GM12878 (cell line): Measurements from ENCODE around the gene PSMC4. TPM values are rescaled to one million over a fixed set of nuclear protein-coding genes. Genes with fewer than 3 reads are reported as not detected.

ENCODE experiments used
- ATAC-seq: fragments of 200-7000 bp; cut with Tn5 transposase; 3 replicates; pipeline ENCODE4 v1.9.1; 2020; ENCODE audit warnings: mild to moderate bottlenecking, moderate library complexity
- BruUV-seq: library from RNA; stranded (reverse); fragments of 400-500 nt; replicated peaks from 2 replicates; lab custom pipeline; 2021; lab: Mats Ljungman, UMichigan
- CTCF ChIA-PET: fragments of 300-600 bp; sonication (Branson Sonifier 250); formaldehyde crosslinking; extraction: SDS; loops from one replicate; lab custom pipeline; 2021; ENCODE audit warnings: inconsistent platforms; lab: Yijun Ruan, JAX
- POLR2A ChIA-PET: fragments of 350-600 bp; formaldehyde crosslinking; extraction: SDS; loops from one replicate; lab custom pipeline; 2021; ENCODE audit warnings: inconsistent platforms; lab: Charles Lee
- RAD21 ChIA-PET: fragments of 300-600 bp; sonication (Branson Sonifier 250); formaldehyde crosslinking; loops from one replicate; lab custom pipeline; 2023; ENCODE audit warnings: antibody characterized with exemption; ENCODE audit not compliant: unreplicated experiment; lab: Charles Lee
- SMC1A ChIA-PET: fragments of 300-600 bp; sonication (Branson Sonifier 250); formaldehyde crosslinking; loops from one replicate; lab custom pipeline; 2023; ENCODE audit not compliant: unreplicated experiment, uncharacterized antibody; lab: Charles Lee
- DNase-seq: peaks from one replicate; pipeline ENCODE4 v3.0.0-alpha.2; 2011; ENCODE audit warnings: low read depth, low spot score
- FAIRE-seq: peaks from 3 replicates; lab custom pipeline; 2011; peaks lifted over from hg19 to GRCh38; lab: Jason Lieb, UNC
- H2AFZ ChIP-seq: 2 replicates; pipeline ENCODE4 v1.6.0; 2011; ENCODE audit warnings: low read depth, low read length, control low read depth; ENCODE audit not compliant: control insufficient read depth
- H3K27ac ChIP-seq: 2 replicates; pipeline ENCODE4 v1.5.1; 2011; ENCODE audit warnings: control low read depth; ENCODE audit not compliant: control insufficient read depth, insufficient read depth
- H3K27me3 ChIP-seq, 2 experiments: replicated peaks in 1 of 2; 2 replicates each; pipeline versions ENCODE4 v1.6.0 to v1.6.1; 2011; ENCODE audit warnings: low read length in 1 of 2; ENCODE audit not compliant: control insufficient read depth in 2 of 2, insufficient read depth in 2 of 2
- H3K36me3 ChIP-seq, 2 experiments: 2 replicates each; pipeline ENCODE4 v1.5.1; 2011; ENCODE audit warnings: low read length in 1 of 2; ENCODE audit not compliant: control insufficient read depth in 2 of 2, insufficient read depth in 2 of 2
- H3K4me1 ChIP-seq: 2 replicates; pipeline ENCODE4 v1.6.1; 2011; ENCODE audit warnings: mild to moderate bottlenecking, low read length, moderate library complexity, mixed read lengths; ENCODE audit not compliant: control insufficient read depth, insufficient read depth
- H3K4me2 ChIP-seq: 2 replicates; pipeline ENCODE4 v1.6.0; 2011; ENCODE audit warnings: control low read depth; ENCODE audit not compliant: control insufficient read depth, insufficient read depth
- H3K4me3 ChIP-seq: fragments of 200-600 bp; sonication (generic); 2 replicates; pipeline ENCODE4 v1.5.1; 2016
- H3K79me2 ChIP-seq: 2 replicates; pipeline ENCODE4 v1.6.0; 2011; ENCODE audit warnings: low read length; ENCODE audit not compliant: control insufficient read depth, insufficient read depth
- H3K9ac ChIP-seq: 2 replicates; pipeline ENCODE4 v1.8.0; 2011; ENCODE audit warnings: low read length, control low read depth, mixed read lengths; ENCODE audit not compliant: control insufficient read depth, insufficient read depth
- H3K9me3 ChIP-seq: replicated peaks from 3 replicates; pipeline ENCODE4 v1.5.1; 2011; ENCODE audit warnings: mild to moderate bottlenecking, low read length; ENCODE audit not compliant: control insufficient read depth, insufficient read depth
- H4K20me1 ChIP-seq: 2 replicates; pipeline ENCODE4 v1.6.0; 2011; ENCODE audit not compliant: control insufficient read depth, insufficient read depth
- BACH1 ChIP-seq: fragments of 450-650 bp; IDR thresholded peaks from 2 replicates; pipeline ENCODE4 v1.6.1; 2017; ENCODE audit warnings: mild to moderate bottlenecking, borderline replicate concordance
- CBFB ChIP-seq: IDR thresholded peaks from 2 replicates; pipeline ENCODE4 v1.6.1; 2016; ENCODE audit warnings: antibody characterized with exemption, low read depth
- EZH2 ChIP-seq: IDR thresholded peaks from 2 replicates; pipeline ENCODE4 v1.6.1; 2012; ENCODE audit warnings: low read depth, mild to moderate bottlenecking, control low read depth, inconsistent platforms, low read length, borderline replicate concordance; ENCODE audit not compliant: control insufficient read depth
- GATAD2B ChIP-seq: fragments of 450-650 bp; conservative IDR thresholded peaks from 2 replicates; pipeline ENCODE4 v1.6.1; 2017; ENCODE audit warnings: low read depth, mild to moderate bottlenecking, moderate library complexity
- HDGF ChIP-seq: fragments of 450-650 bp; IDR thresholded peaks from 2 replicates; pipeline ENCODE4 v1.6.1; 2016; ENCODE audit warnings: antibody characterized with exemption
- LARP7 ChIP-seq: fragments of 450-650 bp; IDR thresholded peaks from 2 replicates; pipeline ENCODE4 v1.6.1; 2017; ENCODE audit warnings: mild to moderate bottlenecking
- MEF2B ChIP-seq: fragments of 450-650 bp; IDR thresholded peaks from 2 replicates; pipeline ENCODE4 v1.6.1; 2018; ENCODE audit warnings: mild to moderate bottlenecking, moderate library complexity; ENCODE audit not compliant: partially characterized antibody, poor library complexity, severe bottlenecking
- MTA2 ChIP-seq: fragments of 450-650 bp; IDR thresholded peaks from 2 replicates; pipeline ENCODE4 v1.6.1; 2016; ENCODE audit warnings: low read depth, mild to moderate bottlenecking, moderate library complexity
- MYB ChIP-seq: fragments of 150-350 bp; IDR thresholded peaks from 2 replicates; pipeline ENCODE4 v1.6.1; 2014; ENCODE audit warnings: mild to moderate bottlenecking, low read depth, low read length, borderline replicate concordance
- NR2C2 ChIP-seq: IDR thresholded peaks from 2 replicates; pipeline ENCODE4 v1.6.1; 2011; ENCODE audit warnings: borderline replicate concordance, low read depth; ENCODE audit not compliant: control insufficient read depth, insufficient read length
- RELA ChIP-seq: fragments of 450-650 bp; IDR thresholded peaks from 2 replicates; pipeline ENCODE4 v1.8.0; 2014; ENCODE audit warnings: borderline replicate concordance; ENCODE audit not compliant: partially characterized antibody
- SREBF2 ChIP-seq: IDR thresholded peaks from 2 replicates; pipeline ENCODE4 v1.6.1; 2012; ENCODE audit warnings: mild to moderate bottlenecking, low read length
- USF1 ChIP-seq: IDR thresholded peaks from 2 replicates; pipeline ENCODE4 v1.6.1; 2011; ENCODE audit warnings: borderline replicate concordance, low read depth, mild to moderate bottlenecking, moderate library complexity, mixed read lengths, low read length; ENCODE audit not compliant: insufficient read depth; ENCODE audit errors: extremely low read length
- YY1 ChIP-seq: IDR thresholded peaks from 2 replicates; pipeline ENCODE4 v1.6.1; 2011; ENCODE audit warnings: low read depth, mild to moderate bottlenecking, low read length
- ZNF274 ChIP-seq: IDR thresholded peaks from one replicate; pipeline ENCODE4 v1.8.0; 2011; ENCODE audit not compliant: insufficient read length, insufficient read depth
- WGBS: methylation state at CpG from one replicate; pipeline ENCODE4 v1.1.6; 2016; ENCODE audit warnings: low lambda C conversion rate; ENCODE audit not compliant: insufficient replicate concordance, insufficient coverage; ENCODE audit errors: missing lambda C conversion rate; 5-methylcytosine and 5-hydroxymethylcytosine counted together
- in situ Hi-C: fragments of 300-500 bp; cut with MboI; formaldehyde crosslinking; loops from 9 replicates; pipeline ENCODE4 v1.14.3; 2018; ENCODE audit warnings: mixed read lengths
- intact Hi-C: fragments of 100-400 bp; cut with micrococcal nuclease; formaldehyde crosslinking; loops from one replicate; pipeline ENCODE4 v1.14.2; 2022; ENCODE audit not compliant: unreplicated experiment
- polyA plus RNA-seq, 11 experiments: library from polyadenylated mRNA; depleted of rRNA in 4 of 11; unstranded in 6 of 11; stranded (reverse) in 5 of 11; fragments of >200 nt; fragmentation: Nextera tagmentation in 4 of 11; fragmentation: Illumina TruSeq in 1 of 11; extraction: Ambion mirVana in 4 of 11; extraction: Trizol in 1 of 11; gene quantifications; 1 replicate in 1 of 11; 2 replicates in 10 of 11; pipeline versions ENCODE4 v1.2.1 to v1.2.3, GENCODE V29; 2011 to 2016; ENCODE audit warnings: inconsistent platforms in 2 of 11, missing spikeins in 2 of 11, low read depth in 1 of 11
- total RNA-seq, 4 experiments: library from RNA; depleted of rRNA in 3 of 4; stranded (reverse); fragments of >200 nt in 3 of 4; fragmentation: Illumina TruSeq in 1 of 4; extraction: Trizol in 1 of 4; gene quantifications; 2 replicates each; pipeline versions ENCODE4 v1.2.1 to v1.2.3, GENCODE V29; 2013 to 2021
- TF ChIP-seq, protein P1 (sequence below): IDR thresholded peaks from 2 replicates; pipeline ENCODE4 v1.6.1; 2011; ENCODE audit warnings: mild to moderate bottlenecking, low read depth, low read length, moderate library complexity; ENCODE audit not compliant: insufficient replicate concordance
- TF ChIP-seq, protein P2 (sequence below): IDR thresholded peaks from 2 replicates; pipeline ENCODE4 v1.6.1; 2012; ENCODE audit warnings: mild to moderate bottlenecking, low read depth, low read length

Gene PSMC4
- total and polyA plus RNA-seq, 10 of the 15 experiments (the other 5 are each of a cell fraction or from before 2014, with no cell fraction given): 55.2 to 328 (median 127) TPM

DNA sequence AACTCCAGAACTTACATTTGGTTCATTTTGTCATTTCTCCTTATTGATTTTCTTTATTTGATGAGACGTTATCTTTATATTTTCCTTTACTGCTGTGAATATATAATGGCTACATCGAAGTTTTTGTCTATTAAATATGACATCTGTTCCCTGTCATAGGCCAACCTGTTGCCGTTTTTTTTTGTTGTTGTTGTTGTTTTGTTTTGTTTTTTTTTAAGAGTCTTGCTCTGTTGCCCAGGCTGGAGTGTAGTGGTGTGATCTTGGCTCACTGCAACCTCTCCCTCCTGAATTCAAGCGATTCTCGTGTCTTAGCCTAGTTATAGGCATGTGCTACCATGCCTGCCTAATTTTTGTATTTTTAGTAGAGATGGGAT lies 55.6 kb downstream of the PSMC4 start:
- POLR2A ChIA-PET: no interaction called here
- H3K9me3 ChIP-seq: peaks cover 26% of the 10 kb centered on the region; the same call in 2 of the 3 replicates
- in situ Hi-C loops: no loop called here

More for the DNA sequence above, 55.6 kb downstream of the PSMC4 start:
- DNase-seq (no peak), FAIRE-seq (no peak), ATAC-seq (no peak)
- Histone ChIP-seq H4K20me1 (no peaks in the 10 kb centered on the region), H3K79me2 (no peaks in the 10 kb centered on the region), H3K4me3 (no peak overlapping the region), H3K27me3 (no peaks in the 10 kb centered on the region), H3K4me2 (no peak overlapping the region), H3K36me3 (no peaks in the 10 kb centered on the region), H3K4me1 (no peaks in the 10 kb centered on the region), H3K9ac (no peak overlapping the region), H2AFZ (no peak overlapping the region), H3K27ac (no peak overlapping the region)
- RAD21 ChIA-PET: no interaction called here
- CTCF ChIA-PET: no interaction called here
- BruUV-seq: no TSS peak
- SMC1A ChIA-PET: no interaction called here
- 91% methylated on average over 5 of the region's 5 CpGs for WGBS
- intact Hi-C loops: no loop called here
- TF ChIP-seq LARP7 (no peak), NR2C2 (no peak), RELA (no peak), GATAD2B (no peak), EZH2 (no peak), BACH1 (no peak), ZNF274 (no peak), MYB (no peak), YY1 (no peak), MTA2 (no peak), USF1 (no peak), CBFB (no peak), SREBF2 (no peak), MEF2B (no peak), HDGF (no peak)
- TF ChIP-seq, protein P1, sequence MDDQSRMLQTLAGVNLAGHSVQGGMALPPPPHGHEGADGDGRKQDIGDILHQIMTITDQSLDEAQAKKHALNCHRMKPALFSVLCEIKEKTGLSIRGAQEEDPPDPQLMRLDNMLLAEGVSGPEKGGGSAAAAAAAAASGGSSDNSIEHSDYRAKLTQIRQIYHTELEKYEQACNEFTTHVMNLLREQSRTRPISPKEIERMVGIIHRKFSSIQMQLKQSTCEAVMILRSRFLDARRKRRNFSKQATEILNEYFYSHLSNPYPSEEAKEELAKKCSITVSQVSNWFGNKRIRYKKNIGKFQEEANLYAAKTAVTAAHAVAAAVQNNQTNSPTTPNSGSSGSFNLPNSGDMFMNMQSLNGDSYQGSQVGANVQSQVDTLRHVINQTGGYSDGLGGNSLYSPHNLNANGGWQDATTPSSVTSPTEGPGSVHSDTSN: no peak
- TF ChIP-seq, protein P2, sequence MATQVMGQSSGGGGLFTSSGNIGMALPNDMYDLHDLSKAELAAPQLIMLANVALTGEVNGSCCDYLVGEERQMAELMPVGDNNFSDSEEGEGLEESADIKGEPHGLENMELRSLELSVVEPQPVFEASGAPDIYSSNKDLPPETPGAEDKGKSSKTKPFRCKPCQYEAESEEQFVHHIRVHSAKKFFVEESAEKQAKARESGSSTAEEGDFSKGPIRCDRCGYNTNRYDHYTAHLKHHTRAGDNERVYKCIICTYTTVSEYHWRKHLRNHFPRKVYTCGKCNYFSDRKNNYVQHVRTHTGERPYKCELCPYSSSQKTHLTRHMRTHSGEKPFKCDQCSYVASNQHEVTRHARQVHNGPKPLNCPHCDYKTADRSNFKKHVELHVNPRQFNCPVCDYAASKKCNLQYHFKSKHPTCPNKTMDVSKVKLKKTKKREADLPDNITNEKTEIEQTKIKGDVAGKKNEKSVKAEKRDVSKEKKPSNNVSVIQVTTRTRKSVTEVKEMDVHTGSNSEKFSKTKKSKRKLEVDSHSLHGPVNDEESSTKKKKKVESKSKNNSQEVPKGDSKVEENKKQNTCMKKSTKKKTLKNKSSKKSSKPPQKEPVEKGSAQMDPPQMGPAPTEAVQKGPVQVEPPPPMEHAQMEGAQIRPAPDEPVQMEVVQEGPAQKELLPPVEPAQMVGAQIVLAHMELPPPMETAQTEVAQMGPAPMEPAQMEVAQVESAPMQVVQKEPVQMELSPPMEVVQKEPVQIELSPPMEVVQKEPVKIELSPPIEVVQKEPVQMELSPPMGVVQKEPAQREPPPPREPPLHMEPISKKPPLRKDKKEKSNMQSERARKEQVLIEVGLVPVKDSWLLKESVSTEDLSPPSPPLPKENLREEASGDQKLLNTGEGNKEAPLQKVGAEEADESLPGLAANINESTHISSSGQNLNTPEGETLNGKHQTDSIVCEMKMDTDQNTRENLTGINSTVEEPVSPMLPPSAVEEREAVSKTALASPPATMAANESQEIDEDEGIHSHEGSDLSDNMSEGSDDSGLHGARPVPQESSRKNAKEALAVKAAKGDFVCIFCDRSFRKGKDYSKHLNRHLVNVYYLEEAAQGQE: no peak
